ENCODE results near the gene PLXNA4. TPM values are rescaled to one million over a fixed set of nuclear protein-coding genes. Genes with fewer than 3 reads are reported as not detected.

Gene PLXNA4
- polyA plus RNA-seq, 2 donors = 0.44 to 0.55 TPM

DNA sequence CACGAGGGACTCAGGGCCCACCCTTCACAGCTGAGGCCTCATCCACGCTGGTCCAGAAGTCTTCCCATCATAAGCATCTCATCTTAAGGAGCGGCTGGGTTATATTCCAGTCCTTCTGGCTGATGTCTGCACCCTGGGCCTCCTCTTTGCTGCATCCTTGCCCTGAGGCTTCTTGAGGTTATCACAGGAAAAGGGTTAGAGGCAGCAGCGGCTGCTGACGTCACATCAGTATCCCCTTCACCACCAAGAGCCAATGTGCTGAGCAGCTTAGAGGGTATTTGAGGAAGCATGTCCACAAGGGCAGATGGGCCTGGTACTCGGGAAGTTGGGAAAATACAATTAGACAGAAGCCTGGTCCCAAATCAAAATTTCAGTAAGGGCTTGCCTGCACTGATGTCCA lies 125.1 kb downstream of the PLXNA4 start:
- Histone ChIP-seq H3K27ac (ENCODE audit: low read depth in 2 of 2, low read length in 1 of 2) (no peak overlapping the region), H3K9me3 (ENCODE audit: control insufficient read depth in 2 of 2, insufficient read depth in 1 of 2, low read depth in 1 of 2, low read length in 1 of 2) (peaks cover 0 to 11% of the 10 kb centered on the region in 2 donors), H3K36me3 (ENCODE audit: control insufficient read depth in 2 of 2, insufficient read depth in 2 of 2, low read length in 1 of 2) (no peaks in the 10 kb centered on the region), H3K27me3 (ENCODE audit: control insufficient read depth in 1 of 2, insufficient read depth in 2 of 2, low read length in 2 of 2) (no peaks in the 10 kb centered on the region), H3K4me1 (ENCODE audit: control insufficient read depth in 2 of 2, insufficient read depth in 2 of 2, low read length in 1 of 2) (no peaks in the 10 kb centered on the region), H3K4me3 (ENCODE audit: low read depth in 1 of 2, low read length in 2 of 2) (no peak overlapping the region)
- 77 to 80% methylated on average over 6 of the region's 6 CpGs for WGBS, 2 donors

DNA sequence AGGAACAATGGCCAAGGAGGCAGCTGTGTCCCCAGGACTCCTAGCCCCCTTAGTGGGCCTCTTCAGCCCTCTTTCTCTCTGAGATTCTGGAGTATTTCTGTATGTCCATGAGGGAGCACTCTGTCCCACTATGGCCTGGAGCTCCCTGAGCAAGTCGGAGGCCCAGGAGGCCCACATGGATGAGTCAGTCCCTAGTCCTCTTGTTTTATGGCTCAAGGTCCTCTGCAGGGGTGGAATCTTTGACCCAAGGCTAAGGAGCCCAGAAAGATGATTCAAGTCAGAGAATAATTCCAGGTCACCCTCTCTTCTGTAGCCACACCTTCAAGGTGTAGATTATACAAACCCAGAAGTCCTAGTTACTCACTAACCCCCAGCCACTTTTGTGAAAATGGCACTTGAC lies 125.6 kb downstream of the PLXNA4 start:
- H3K4me1 ChIP-seq (ENCODE audit: control insufficient read depth in 2 of 2, insufficient read depth in 2 of 2, low read length in 1 of 2) = no peaks in the 10 kb centered on the region
- no peak overlapping the region for H3K4me3 ChIP-seq (ENCODE audit: low read depth in 1 of 2, low read length in 2 of 2)
- no peaks in the 10 kb centered on the region for H3K36me3 ChIP-seq (ENCODE audit: control insufficient read depth in 2 of 2, insufficient read depth in 2 of 2, low read length in 1 of 2)
- no peak overlapping the region for H3K27ac ChIP-seq (ENCODE audit: low read depth in 2 of 2, low read length in 1 of 2)
- peaks cover 0 to 11% of the 10 kb centered on the region in 2 donors for H3K9me3 ChIP-seq (ENCODE audit: control insufficient read depth in 2 of 2, insufficient read depth in 1 of 2, low read depth in 1 of 2, low read length in 1 of 2)
- WGBS, 2 donors = 75 to 90% methylated on average over 1 of the region's 1 CpG
- H3K27me3 ChIP-seq (ENCODE audit: control insufficient read depth in 1 of 2, insufficient read depth in 2 of 2, low read length in 2 of 2) = no peaks in the 10 kb centered on the region

DNA sequence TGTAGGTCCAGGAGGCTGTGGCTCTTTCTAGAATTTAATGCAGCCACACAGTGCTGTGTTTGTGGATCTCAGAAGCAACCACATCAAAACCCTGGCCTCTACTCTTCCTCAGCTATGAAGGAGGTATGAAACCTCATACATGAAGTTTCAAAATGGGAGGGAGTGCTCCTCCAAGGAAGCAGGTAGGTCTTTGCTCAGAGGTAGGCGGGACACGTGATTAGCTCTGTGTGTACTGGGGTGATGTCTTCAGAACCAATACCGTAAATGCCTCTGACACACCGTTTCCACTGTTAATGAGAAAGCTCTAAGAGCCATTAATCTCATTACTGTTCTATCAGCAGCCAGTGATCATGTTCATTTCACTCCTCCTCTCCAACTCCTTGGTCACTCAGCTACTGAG lies 126.1 kb downstream of the PLXNA4 start:
- H3K27me3 ChIP-seq (ENCODE audit: control insufficient read depth in 1 of 2, insufficient read depth in 2 of 2, low read length in 2 of 2) = no peaks in the 10 kb centered on the region
- H3K4me3 ChIP-seq (ENCODE audit: low read depth in 1 of 2, low read length in 2 of 2) = no peak overlapping the region
- WGBS, 2 donors = 74 to 87% methylated on average over 4 of the region's 4 CpGs
- H3K27ac ChIP-seq (ENCODE audit: low read depth in 2 of 2, low read length in 1 of 2) = no peak overlapping the region
- H3K4me1 ChIP-seq (ENCODE audit: control insufficient read depth in 2 of 2, insufficient read depth in 2 of 2, low read length in 1 of 2) = no peaks in the 10 kb centered on the region
- H3K9me3 ChIP-seq (ENCODE audit: control insufficient read depth in 2 of 2, insufficient read depth in 1 of 2, low read depth in 1 of 2, low read length in 1 of 2) = peaks cover 0 to 9% of the 10 kb centered on the region in 2 donors
- H3K36me3 ChIP-seq (ENCODE audit: control insufficient read depth in 2 of 2, insufficient read depth in 2 of 2, low read length in 1 of 2) = no peaks in the 10 kb centered on the region

DNA sequence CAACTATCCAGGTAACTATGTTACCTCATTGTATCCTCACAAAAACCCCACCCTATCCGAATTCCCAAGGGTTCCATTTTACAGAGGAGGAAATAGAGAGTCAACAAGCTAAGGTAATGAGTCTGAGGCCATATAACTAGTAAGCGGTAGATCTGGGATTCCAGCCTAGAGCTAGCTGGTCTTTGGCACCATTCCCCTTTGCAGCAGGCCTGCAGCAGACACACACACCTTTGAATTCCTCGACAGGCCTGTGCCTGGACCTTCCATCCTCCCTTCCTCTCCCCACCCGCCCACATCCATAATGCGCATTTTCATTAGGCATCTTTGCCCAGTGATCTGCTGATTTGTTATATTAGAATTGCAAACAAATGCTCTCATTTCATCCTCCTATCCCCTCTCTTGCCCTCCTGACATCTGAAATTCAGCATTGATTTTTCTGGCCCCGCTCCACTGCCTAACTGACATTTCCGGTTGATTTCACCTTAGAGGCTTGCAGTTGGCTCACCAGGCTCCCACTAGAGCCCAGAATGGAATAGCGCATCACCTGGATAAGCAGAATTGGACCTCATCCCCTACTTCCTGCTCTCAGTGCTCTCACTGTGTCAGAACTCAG lies 129.5 kb downstream of the PLXNA4 start:
- Histone ChIP-seq H3K9me3 (ENCODE audit: control insufficient read depth in 2 of 2, insufficient read depth in 1 of 2, low read depth in 1 of 2, low read length in 1 of 2) (peaks cover 0 to 2% of the 10 kb centered on the region in 2 donors), H3K36me3 (ENCODE audit: control insufficient read depth in 2 of 2, insufficient read depth in 2 of 2, low read length in 1 of 2) (no peaks in the 10 kb centered on the region), H3K4me3 (ENCODE audit: low read depth in 1 of 2, low read length in 2 of 2) (no peak overlapping the region), H3K27ac (ENCODE audit: low read depth in 2 of 2, low read length in 1 of 2) (no peak overlapping the region), H3K4me1 (ENCODE audit: control insufficient read depth in 2 of 2, insufficient read depth in 2 of 2, low read length in 1 of 2) (no peaks in the 10 kb centered on the region), H3K27me3 (ENCODE audit: control insufficient read depth in 1 of 2, insufficient read depth in 2 of 2, low read length in 2 of 2) (no peaks in the 10 kb centered on the region)
- WGBS, 2 donors = 58 to 62% methylated on average over 8 of the region's 8 CpGs

DNA sequence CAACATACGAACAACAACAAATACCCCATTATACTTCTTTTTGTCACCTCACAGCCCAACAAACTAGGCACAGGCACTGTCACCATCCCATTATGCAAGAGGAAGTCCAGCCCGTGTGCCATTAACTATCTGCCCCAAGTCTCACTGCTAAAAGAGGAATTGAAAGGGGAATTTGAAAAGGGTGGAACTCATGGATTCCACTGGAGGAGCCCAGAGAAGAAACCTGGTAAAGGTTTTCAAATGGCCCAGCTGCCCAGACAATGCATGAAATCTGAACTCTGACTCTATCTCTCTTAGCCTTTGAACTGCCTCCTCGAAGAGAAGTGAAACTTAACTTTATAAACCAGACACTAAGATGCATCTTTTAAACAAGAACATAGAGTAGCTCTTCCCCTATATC lies 130.0 kb downstream of the PLXNA4 start:
- no peaks in the 10 kb centered on the region for H3K36me3 ChIP-seq (ENCODE audit: control insufficient read depth in 2 of 2, insufficient read depth in 2 of 2, low read length in 1 of 2)
- no peak overlapping the region for H3K4me3 ChIP-seq (ENCODE audit: low read depth in 1 of 2, low read length in 2 of 2)
- no peak overlapping the region for H3K27ac ChIP-seq (ENCODE audit: low read depth in 2 of 2, low read length in 1 of 2)
- 53 to 57% methylated on average over 3 of the region's 3 CpGs for WGBS, 2 donors
- peaks cover 0 to 2% of the 10 kb centered on the region in 2 donors for H3K9me3 ChIP-seq (ENCODE audit: control insufficient read depth in 2 of 2, insufficient read depth in 1 of 2, low read depth in 1 of 2, low read length in 1 of 2)
- H3K27me3 ChIP-seq (ENCODE audit: control insufficient read depth in 1 of 2, insufficient read depth in 2 of 2, low read length in 2 of 2) = no peaks in the 10 kb centered on the region
- H3K4me1 ChIP-seq (ENCODE audit: control insufficient read depth in 2 of 2, insufficient read depth in 2 of 2, low read length in 1 of 2) = no peaks in the 10 kb centered on the region

DNA sequence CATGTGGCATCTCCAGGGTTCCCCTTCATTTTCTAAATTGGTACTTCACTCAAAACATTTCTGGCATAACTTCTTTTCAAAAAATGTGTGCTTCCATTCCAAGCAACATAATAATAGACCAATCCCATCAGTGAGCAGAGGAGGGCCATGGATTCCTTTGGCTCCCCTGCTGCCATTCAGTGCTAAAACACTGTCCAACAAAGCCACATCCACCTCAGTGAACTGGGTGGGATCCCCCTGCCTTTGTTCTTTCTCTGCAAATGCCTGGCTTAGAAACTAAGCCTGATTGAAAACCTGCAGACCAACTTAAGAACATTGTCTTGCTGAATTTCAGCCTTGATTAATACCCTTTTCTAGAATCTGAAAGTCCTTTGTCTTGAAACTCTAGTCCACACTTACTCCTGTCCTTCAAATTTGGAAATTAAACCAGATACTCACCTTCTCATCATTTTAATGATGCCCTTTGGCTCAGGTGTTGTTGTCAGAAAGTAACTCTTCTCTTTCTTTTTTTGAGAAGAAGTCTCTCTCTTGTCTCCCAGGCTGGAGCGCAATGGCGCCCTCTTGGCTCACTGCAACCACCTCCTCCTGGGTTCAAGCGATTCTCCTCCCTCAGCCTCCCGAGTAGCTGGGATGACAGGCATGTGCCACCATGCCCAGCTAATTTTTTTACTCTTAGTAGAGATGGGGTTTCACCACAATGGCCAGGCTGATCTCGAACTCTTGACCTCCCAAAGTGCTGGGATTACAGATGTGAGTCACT lies 132.3 kb downstream of the PLXNA4 start:
- Histone ChIP-seq H3K4me3 (ENCODE audit: low read depth in 1 of 2, low read length in 2 of 2) (no peak overlapping the region), H3K36me3 (ENCODE audit: control insufficient read depth in 2 of 2, insufficient read depth in 2 of 2, low read length in 1 of 2) (no peaks in the 10 kb centered on the region), H3K27ac (ENCODE audit: low read depth in 2 of 2, low read length in 1 of 2) (no peak overlapping the region), H3K27me3 (ENCODE audit: control insufficient read depth in 1 of 2, insufficient read depth in 2 of 2, low read length in 2 of 2) (no peaks in the 10 kb centered on the region), H3K9me3 (ENCODE audit: control insufficient read depth in 2 of 2, insufficient read depth in 1 of 2, low read depth in 1 of 2, low read length in 1 of 2) (no peaks in the 10 kb centered on the region), H3K4me1 (ENCODE audit: control insufficient read depth in 2 of 2, insufficient read depth in 2 of 2, low read length in 1 of 2) (no peaks in the 10 kb centered on the region)
- WGBS, 2 donors = 86 to 90% methylated on average over 5 of the region's 5 CpGs

DNA sequence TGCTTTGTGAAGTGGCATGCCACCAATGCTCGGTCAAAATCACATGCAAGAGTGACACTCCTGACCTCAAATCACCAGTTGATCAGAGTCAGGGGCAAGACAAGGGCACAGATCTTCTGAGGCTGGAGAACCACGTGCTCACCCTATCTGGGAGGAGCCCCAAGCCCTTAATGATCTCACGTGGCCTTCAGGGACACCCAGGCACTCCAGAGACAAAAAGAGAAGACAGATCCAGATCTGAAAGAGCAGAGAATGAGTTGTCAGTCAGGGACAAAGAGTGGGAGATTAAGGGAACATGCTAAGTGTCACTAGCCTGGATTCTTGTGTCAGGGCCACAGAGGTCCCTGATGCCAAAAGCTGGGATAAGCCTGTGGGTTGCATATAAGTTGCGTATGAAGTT lies 134.3 kb downstream of the PLXNA4 start:
- no peaks in the 10 kb centered on the region for H3K36me3 ChIP-seq (ENCODE audit: control insufficient read depth in 2 of 2, insufficient read depth in 2 of 2, low read length in 1 of 2)
- no peaks in the 10 kb centered on the region for H3K27me3 ChIP-seq (ENCODE audit: control insufficient read depth in 1 of 2, insufficient read depth in 2 of 2, low read length in 2 of 2)
- no peaks in the 10 kb centered on the region for H3K4me1 ChIP-seq (ENCODE audit: control insufficient read depth in 2 of 2, insufficient read depth in 2 of 2, low read length in 1 of 2)
- no peak overlapping the region for H3K27ac ChIP-seq (ENCODE audit: low read depth in 2 of 2, low read length in 1 of 2)
- WGBS, 2 donors = 69 to 73% methylated on average over 4 of the region's 4 CpGs
- H3K9me3 ChIP-seq (ENCODE audit: control insufficient read depth in 2 of 2, insufficient read depth in 1 of 2, low read depth in 1 of 2, low read length in 1 of 2) = no peaks in the 10 kb centered on the region
- no peak overlapping the region for H3K4me3 ChIP-seq (ENCODE audit: low read depth in 1 of 2, low read length in 2 of 2)

DNA sequence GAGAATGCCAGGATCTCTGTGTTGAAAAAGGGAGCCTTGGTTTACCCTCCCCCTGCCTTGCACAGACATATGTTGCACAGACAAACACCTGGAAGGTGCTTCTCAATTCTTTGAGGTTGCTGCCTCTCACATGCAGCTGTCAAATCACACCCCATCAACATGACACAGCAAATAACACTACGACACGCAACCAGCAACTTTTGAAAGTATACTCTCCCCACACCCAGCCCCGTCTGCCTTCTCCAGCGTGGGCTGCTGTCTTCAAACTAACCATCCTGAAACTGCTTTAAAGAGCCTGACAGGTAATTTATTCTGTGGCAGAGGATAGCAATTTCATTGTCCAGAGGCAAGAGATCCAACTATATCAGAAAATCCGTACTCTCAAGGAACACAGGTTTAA lies 136.1 kb downstream of the PLXNA4 start:
- H3K36me3 ChIP-seq (ENCODE audit: control insufficient read depth in 2 of 2, insufficient read depth in 2 of 2, low read length in 1 of 2) = no peaks in the 10 kb centered on the region
- no peaks in the 10 kb centered on the region for H3K27me3 ChIP-seq (ENCODE audit: control insufficient read depth in 1 of 2, insufficient read depth in 2 of 2, low read length in 2 of 2)
- no peak overlapping the region for H3K27ac ChIP-seq (ENCODE audit: low read depth in 2 of 2, low read length in 1 of 2)
- 74 to 83% methylated on average over 5 of the region's 5 CpGs for WGBS, 2 donors
- no peak overlapping the region for H3K4me3 ChIP-seq (ENCODE audit: low read depth in 1 of 2, low read length in 2 of 2)
- peaks cover 0 to 2% of the 10 kb centered on the region in 2 donors for H3K4me1 ChIP-seq (ENCODE audit: control insufficient read depth in 2 of 2, insufficient read depth in 2 of 2, low read length in 1 of 2)
- H3K9me3 ChIP-seq (ENCODE audit: control insufficient read depth in 2 of 2, insufficient read depth in 1 of 2, low read depth in 1 of 2, low read length in 1 of 2) = no peaks in the 10 kb centered on the region

DNA sequence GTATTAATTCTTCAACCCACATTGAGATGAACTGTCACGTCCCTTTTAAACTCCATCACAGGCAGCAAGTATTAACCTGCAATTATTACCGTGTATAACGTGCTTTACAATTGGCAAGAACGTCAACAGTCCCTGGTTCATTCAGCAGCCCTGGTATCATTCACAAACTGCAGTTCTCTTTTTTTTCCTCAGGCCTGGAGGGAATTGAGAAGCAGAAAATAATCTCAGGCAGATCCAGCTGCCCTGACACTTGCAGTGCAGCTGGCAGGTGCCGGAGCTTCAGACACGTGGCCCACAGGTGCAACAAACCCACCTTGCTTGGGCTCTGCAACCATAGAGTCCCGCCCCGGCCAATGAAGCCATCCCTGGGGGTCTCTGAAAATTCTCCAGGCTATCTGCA lies 137.3 kb downstream of the PLXNA4 start:
- no peaks in the 10 kb centered on the region for H3K9me3 ChIP-seq (ENCODE audit: control insufficient read depth in 2 of 2, insufficient read depth in 1 of 2, low read depth in 1 of 2, low read length in 1 of 2)
- 62 to 74% methylated on average over 8 of the region's 8 CpGs for WGBS, 2 donors
- H3K4me1 ChIP-seq (ENCODE audit: control insufficient read depth in 2 of 2, insufficient read depth in 2 of 2, low read length in 1 of 2) = peaks cover 0 to 2% of the 10 kb centered on the region in 2 donors
- H3K27ac ChIP-seq (ENCODE audit: low read depth in 2 of 2, low read length in 1 of 2) = no peak overlapping the region
- no peaks in the 10 kb centered on the region for H3K27me3 ChIP-seq (ENCODE audit: control insufficient read depth in 1 of 2, insufficient read depth in 2 of 2, low read length in 2 of 2)
- H3K36me3 ChIP-seq (ENCODE audit: control insufficient read depth in 2 of 2, insufficient read depth in 2 of 2, low read length in 1 of 2) = no peaks in the 10 kb centered on the region
- H3K4me3 ChIP-seq (ENCODE audit: low read depth in 1 of 2, low read length in 2 of 2) = no peak overlapping the region

DNA sequence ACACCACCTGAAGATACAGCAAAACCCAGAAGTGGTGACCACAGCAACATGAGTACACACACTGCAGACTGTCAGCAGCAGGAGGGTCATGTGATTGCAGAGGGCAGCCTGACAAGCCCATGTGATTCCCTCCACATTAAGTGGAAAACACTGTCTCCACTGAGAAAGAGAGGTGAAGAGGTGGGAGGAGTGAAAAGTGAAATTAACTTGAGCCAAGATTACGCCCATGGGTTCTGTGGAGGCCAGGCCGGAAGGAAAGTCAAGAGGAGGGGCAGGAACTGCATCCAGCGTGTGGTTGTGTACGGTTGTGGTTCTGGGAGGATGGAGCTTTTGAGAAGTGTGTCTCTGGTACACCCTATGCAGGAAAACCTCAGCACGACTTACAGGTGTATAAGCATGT lies 138.5 kb downstream of the PLXNA4 start:
- H3K4me1 ChIP-seq (ENCODE audit: control insufficient read depth in 2 of 2, insufficient read depth in 2 of 2, low read length in 1 of 2) = peaks cover 0 to 2% of the 10 kb centered on the region in 2 donors
- 64% methylated on average over 5 of the region's 5 CpGs for WGBS, 2 donors
- H3K4me3 ChIP-seq (ENCODE audit: low read depth in 1 of 2, low read length in 2 of 2) = no peak overlapping the region
- no peak overlapping the region for H3K27ac ChIP-seq (ENCODE audit: low read depth in 2 of 2, low read length in 1 of 2)
- H3K36me3 ChIP-seq (ENCODE audit: control insufficient read depth in 2 of 2, insufficient read depth in 2 of 2, low read length in 1 of 2) = no peaks in the 10 kb centered on the region
- no peaks in the 10 kb centered on the region for H3K27me3 ChIP-seq (ENCODE audit: control insufficient read depth in 1 of 2, insufficient read depth in 2 of 2, low read length in 2 of 2)
- H3K9me3 ChIP-seq (ENCODE audit: control insufficient read depth in 2 of 2, insufficient read depth in 1 of 2, low read depth in 1 of 2, low read length in 1 of 2) = no peaks in the 10 kb centered on the region

Data from esophagus (tissue), 2 donors.